Activated T-helper 1 cell treated with anti-CD3 and anti-CD28 coated beads, Interleukin-2, amount 50 U/mL, for 16 hours (primary cell): ENCODE data around the gene ZNF20.

ENCODE experiments used
- DNase-seq, 2 donors: peaks; one replicate each; pipeline ENCODE4 v3.0.0-alpha.2; 2020; ENCODE audit warnings: low read depth in 1 of 2, low spot score in 1 of 2

The ZNF20 gene

DNA sequence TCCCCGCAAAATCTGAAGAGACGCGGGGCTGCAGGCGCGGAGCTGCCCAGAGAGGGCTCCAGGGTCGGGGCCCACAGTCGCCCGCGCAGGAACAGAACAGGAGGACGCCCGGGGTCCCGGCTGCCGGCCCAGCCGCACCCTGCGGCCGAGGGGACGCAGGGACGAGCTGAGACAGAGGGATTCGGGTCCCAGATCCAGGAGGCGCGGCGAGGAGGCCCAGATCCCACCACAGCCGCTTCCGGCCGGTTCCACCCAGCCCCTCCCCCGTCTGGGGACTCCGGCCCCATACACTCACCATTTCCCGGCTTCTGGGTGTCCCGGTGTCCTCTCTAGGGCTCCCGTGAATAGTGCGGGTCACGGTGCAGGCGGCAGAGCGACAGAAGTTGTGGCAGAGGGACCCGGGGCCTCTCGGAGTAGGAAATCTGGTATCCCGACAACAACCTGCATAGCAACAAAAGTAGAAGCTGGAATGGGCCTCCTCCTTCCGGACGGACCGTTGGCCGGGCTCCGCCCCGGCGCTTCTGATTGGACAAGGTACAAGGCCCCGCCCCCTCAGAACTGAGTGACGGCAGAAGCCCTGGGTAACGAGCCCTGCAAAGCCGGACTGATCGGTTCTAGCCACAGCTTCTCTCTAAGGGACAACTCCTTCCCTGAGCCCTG lies at the start of gene ZNF20:
Gene ZNF20, minus strand, starts transcription at position 466 of the 660 bp plus-strand sequence. Its CDS starts 168 bp downstream, at position 298.
- DNase-seq = peak; percentile 70 to 76

DNA sequence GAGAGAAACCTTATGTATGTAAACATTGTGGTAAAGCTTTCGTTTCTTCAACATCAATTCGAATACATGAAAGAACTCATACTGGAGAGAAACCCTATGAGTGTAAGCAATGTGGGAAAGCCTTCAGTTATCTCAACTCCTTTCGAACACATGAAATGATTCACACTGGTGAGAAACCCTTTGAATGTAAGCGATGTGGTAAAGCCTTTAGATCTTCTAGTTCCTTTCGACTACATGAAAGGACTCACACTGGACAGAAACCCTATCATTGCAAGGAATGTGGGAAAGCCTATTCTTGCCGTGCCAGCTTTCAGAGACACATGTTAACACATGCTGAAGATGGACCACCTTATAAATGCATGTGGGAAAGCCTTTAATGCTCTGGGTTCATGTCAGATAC lies 47.5 kb upstream of the ZNF20 start:
- no peak for DNase-seq

DNA sequence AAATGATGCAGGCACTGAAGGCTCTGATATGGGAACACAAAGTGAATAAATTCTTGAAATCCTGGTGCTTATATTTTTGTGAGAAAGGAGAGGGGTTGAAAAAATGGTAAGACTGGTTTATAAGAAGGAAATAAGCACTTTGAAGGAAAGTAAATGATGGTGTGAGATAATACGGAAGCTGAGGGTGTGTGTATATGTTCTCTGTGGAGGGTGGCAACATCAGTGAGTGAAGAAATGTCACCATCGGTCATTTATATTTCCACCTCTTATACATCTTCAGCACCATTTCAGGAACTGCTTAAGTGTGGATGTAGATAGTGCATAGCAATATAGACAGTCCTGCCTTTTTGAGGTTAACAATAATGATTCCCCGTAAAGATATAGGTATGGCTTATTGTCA lies 40.2 kb upstream of the ZNF20 start:
- DNase-seq = no peak

DNA sequence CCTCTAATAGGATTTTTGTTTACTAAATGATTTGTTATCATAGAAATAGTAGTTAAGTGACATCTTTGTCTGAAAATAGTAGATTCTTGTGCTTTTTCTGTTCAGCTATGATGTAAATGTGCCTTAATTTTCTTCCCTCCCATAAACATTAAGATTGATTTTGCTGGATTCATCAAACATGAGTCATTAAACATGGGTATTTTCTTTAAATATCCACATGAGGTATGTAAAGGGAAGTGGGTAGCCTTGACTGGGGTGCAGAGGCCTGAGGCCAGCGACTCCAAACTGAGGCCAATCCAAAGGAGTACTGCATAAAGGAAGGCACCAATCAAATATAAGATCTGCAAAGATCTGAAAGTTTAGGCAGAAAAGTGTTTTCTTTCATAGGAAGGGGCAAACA lies 26.5 kb upstream of the ZNF20 start:
- DNase-seq = no peak

DNA sequence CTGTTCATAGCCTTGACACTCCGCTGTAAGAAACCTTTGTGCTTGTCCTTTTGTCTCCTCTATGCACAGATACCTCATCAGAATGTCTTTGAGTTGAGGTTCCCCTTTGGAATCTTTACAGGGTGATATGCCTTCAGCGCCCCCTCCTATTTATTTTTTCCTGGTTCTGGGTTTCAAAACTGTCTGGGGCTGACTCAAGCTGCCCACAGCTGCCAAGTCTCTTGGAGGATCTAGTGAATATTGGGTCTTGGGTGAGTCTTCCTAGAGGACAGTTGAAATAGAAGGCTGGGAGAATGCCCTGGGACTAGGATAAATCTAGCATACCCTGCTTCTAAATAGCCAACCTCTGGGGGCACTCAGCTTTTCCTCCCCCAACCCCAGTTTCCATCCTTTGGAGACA lies 23.7 kb upstream of the ZNF20 start:
- DNase-seq = no peak

DNA sequence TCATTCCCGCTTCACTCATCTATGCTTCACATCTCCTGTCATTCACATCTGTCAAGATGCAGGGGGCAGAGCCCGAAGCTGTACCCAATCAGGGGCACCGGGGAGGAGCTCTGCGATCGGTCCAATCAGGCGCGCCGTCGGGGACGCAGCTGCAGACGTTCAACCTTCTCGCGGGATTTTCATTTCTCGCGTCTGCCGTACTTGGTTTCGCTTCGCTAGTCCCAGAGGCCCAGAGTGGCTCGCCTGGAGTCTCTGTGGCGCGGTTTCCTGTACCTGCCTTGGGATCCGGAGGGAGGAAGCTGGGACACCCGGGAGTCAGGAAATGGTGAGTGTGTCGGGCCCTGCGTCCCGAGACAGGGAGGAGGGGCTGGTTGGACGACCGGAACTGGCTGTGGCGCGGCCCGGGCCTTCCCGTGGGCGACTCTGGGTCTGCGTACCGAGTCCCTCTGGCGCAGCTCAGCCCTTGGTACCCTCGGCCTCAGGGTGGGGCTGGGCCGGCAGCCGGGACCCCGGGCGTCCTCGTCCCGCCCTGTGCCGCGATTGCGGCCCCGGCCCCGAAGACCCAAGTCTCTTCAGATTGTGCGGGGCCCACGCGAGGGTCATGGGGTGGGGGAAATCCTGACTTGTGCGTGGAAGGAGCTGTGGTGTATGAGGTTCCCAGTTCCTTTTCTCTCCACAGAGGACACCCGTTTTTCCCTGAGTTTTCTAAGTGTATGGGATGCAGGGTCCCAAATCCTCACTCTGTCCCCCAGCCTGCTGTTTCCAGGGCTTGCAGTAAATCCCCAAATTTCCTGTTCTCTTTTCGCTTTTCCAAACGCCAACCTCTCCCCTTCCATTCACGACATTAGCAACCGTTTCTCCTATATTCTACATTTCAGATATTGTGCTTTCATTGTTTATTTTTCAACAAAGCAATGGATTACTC lies 23.0 kb upstream of the ZNF20 start, which contains the start of gene ZNF136:
Gene ZNF136, plus strand, starts transcription at position 215 of the 925 bp plus-strand sequence. Its CDS starts 108 bp downstream, at position 323.
- peak; percentile 79 to 81 for DNase-seq

DNA sequence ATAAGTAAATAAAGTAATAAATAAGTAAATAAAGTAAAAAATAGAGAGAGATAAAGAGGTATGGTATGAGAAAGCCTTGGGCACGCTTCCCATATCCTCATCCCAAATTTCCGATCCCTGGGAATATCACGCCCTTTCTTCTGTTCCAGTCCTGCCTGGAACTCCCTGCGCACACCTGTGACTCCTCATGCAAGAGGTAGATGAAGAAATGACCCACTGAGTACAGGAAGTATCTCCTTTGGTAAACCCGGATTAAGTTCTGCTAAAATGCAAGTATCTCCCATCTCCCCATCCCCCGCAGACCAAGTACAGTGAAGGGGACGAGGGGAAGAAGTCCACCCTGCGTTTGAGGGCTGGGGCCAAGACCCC lies 22.3 kb upstream of the ZNF20 start:
- DNase-seq = no peak

DNA sequence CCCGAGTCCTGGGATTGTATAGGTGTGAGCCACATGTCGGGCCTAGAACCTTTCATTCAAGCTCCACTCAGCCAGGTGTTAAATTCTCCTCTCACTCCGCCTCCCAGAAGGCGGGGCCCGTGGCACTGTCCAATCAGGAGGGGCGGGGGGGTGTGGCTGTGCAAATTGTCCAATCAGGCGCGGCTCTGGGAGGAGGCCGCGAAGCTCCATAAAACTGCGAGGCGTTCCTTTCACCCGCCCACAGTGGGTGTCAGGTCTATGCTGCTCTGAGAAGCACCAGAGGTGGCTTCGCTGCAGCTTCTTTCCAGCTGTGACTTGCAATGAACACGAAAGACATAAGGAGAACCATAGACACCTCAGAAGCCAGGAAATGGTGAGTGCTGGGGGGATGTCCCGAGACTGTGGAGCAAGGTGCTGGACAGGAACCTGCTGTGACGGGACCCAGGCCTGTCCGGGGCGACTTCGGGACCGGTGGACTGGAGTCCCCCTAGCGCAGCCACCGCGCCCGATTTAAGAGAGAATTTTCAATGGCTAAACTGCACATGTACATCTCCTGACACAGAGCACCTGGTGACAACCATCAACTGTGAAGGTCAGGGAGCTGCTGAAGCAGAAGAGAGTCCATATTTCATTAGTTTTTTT lies 19.7 kb upstream of the ZNF20 start:
- DNase-seq = no peak

DNA sequence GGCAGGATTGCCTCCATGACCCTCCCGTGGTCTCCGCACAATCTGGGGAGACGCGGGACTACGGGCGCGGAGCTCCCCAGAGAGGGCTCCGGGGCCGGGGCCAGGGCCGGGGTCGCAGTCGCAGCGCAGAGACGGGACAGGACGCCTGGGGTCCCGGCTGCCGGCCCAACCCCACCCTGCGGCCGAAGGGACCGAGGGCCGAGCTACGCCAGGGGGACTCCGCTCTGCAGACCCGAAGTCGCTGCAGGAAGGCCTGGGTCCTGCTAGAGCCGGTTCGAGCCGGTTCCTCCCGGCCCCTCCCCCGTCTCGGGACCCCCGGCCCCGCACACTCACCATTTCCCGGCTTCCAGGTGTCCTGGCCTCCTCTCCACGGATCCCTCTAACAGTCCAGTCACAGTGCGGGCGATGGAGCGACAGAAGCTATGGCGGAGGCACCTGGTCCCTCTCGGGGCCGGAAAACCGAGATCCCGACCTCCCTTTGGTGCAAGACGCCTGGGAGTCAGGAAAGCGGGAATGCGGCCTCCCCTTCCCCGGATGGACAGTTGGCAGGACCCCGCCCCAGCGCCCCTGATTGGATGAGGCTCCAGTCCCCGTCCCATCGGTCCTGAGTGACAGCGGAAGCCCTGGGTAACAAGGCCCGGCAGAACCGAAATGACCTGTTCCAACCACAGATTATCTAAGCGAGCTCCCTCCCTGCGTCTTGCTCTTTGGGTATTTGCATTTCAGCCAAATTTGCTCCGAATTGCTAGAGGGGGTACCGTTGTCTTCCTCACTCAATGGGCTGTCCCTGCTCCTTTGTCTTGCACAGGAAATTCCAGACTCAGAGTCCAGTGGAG lies 16.3 kb upstream of the ZNF20 start, which contains the start of gene ZNF625:
Gene ZNF625, minus strand, starts transcription at position 512 of the 836 bp plus-strand sequence. Its CDS starts 176 bp downstream, at position 336.
- DNase-seq = no peak

DNA sequence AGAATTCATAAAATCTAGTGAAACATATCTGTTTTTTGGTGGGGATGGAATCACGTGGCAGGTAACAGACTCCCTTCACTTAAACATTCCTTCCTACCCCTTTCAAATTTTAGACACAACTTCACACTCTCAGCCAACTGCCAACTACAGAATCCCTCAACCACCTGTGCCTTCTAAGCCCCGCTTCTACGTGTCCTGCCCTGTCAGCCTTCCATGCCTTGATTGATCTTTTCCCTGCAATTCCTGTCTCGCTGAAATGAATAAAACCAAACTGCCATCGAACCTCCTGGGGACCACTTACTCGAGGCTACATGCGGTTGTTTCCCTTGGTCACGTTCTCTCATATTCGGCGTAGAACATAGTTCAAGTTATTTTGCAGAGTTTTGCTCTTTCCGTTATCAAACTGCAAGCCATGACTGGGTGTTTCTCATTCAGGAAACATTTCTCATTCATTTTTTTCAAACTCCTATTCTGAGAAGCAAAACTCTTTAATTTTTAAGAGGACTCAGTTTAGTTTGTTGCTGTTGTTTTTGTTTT lies 15.2 kb upstream of the ZNF20 start:
- no peak for DNase-seq

DNA sequence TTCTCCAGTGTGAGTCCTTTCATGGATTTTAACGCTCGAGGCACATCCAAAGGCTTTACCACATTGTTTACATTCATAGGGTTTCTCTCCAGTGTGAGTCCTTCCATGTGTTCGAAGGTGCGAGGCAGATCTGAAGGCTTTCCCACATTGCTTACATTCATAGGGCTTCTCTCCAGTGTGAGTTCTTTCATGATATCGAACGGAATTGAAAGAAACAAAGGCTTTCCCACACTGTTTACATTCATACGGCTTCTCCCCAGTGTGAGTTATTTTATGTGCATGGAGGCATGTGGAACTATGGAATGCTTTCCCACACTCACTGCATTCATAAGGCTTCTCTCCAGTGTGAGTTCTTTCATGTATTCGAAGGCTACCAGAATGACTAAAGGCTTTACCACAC lies 5.2 kb upstream of the ZNF20 start:
- no peak for DNase-seq

DNA sequence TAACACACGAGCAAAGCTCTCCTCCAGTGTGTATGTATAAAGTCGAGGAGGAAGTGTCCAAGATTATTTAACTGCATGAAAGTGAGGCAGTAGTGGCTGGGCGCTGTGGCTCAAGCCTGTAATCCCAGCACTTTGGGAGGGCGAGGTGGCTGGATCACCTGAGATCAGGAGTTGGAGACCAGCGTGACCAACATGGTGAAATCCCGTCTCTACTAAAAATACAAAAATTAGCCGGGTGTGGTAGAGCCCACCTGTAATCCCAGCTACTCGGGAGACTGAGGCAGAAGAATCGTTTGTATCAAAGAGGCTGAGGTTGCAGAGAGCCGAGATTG lies 1.2 kb upstream of the ZNF20 start:
- no peak for DNase-seq

DNA sequence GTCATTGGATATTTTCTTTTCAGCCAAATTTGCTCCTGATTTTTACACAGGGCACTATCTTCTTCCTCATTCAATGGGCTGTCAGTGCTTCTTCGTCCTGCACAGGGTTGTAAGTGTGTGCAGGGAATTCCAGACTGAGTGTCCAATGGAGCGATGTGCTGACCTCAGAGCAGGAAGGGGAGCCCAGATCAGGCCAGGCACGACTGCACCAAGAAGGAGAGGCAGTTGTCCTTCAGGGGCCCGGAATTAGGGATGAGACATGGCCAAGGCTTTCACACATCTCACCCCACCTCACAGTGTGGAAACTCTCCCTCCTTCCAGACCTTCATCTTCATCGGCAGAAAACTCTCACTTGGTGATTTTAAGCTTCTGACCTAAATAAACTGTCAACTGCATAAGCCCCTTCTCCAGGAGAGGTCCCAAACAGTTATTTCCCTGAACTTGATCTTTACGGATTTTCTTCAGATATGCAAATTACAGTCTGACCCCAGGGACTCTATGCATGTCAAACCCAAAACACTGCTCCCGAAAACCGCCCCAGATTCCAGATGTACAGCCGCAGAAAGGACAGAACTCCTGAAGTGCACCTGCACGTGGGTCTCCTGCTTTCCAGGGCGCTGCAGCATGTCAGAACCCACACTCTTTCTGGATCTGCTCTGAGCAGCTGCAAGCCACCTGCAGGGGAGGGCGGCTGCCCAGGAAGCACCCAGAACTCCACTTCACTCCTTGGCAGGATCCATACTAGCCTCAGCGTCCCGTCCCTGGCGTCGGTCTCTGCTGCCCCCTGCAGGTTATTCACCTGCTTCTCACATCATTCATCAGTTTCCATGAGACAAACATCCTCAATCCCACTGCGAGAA lies 625 bp upstream of the ZNF20 start:
- DNase-seq = peak; percentile 71 to 73

DNA sequence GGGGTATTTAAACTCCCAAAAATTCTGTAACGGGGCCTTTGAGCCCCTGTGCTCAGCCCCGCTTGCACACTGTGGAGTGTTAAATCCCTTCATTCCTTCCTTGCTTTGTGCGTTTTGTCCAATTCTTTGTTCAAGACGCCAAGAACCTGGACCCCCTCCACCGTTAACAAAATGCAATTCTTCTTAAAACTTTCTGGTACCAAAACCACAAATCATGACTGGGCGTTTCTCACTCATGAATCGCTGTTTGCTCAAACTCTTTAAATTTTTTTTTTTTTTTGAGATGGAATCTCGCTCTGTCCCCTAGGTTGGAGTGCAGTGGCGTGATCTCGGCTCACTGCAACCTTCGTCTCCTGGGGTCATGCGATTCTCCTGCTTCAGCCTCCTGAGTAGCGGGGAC lies 881 bp downstream of the ZNF20 start:
- no peak for DNase-seq

DNA sequence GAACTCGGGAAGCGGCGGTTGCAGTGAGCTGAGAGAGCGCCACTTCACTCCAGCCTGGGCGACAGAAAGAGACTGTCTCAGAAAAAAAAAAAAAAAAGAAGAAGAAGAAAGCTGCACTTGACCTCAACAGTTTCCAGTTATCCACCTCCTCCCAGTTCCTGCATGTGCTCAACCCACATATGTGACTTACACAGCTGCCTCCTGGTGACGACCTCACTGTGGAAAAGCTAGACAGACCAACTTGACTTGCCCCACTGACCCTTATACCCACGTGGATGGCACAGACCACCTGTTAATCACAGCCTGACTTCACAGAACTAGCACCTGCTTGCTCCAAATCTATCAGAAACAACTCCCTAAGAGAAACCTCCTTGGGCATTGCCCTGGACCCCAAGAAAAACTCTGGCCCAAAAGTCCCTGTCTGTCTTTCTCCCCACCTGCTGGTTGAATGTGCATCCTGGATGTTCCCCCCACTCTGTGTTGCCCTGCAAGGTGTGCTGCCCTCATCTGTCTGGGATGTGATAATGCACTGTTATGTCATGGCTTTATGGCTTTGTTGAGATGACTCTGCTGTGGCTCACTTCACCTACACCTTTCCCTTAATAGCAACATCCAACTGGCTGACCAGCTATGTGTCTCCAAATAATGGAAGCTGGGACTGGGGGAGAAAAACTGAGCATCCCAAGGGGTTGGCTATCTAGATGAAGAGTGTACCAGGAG lies 2.8 kb downstream of the ZNF20 start:
- no peak for DNase-seq

DNA sequence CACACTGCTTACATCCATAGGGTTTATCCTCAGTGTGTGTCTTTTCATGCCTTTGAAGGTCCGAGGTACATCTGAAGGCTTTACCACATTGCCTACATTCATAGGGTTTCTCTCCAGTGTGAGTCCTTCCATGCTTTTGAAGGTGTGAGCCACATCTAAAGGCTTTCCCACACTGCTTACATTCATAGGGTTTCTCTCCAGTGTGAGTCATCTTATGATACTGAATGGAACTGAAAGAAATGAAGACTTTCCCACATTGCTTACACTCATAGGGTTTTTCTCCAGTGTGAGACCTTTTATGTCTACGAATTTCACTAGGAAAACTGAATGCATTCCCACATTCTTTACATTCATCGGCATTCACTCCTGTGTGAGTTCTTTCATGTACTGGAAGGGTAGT lies 7.1 kb downstream of the ZNF20 start:
- no peak for DNase-seq

DNA sequence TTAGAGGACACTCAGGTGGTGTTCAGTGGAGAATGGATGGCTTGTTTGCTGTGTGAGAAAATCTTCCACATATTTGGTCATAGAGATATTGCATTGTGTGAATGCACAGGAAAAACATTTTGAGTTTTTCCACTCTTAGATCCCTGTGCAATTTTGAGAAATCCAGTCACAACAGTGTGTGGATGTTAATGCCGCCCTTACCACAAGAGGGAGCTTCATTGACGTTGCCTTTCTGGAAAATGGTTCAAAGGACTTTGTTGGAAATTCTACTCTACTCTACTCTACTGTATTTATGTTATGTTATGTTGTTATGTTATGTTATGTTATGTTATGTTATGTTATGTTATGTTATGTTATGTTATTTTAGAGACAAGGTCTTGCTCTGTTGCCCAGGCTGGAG lies 13.4 kb downstream of the ZNF20 start:
- DNase-seq = no peak

DNA sequence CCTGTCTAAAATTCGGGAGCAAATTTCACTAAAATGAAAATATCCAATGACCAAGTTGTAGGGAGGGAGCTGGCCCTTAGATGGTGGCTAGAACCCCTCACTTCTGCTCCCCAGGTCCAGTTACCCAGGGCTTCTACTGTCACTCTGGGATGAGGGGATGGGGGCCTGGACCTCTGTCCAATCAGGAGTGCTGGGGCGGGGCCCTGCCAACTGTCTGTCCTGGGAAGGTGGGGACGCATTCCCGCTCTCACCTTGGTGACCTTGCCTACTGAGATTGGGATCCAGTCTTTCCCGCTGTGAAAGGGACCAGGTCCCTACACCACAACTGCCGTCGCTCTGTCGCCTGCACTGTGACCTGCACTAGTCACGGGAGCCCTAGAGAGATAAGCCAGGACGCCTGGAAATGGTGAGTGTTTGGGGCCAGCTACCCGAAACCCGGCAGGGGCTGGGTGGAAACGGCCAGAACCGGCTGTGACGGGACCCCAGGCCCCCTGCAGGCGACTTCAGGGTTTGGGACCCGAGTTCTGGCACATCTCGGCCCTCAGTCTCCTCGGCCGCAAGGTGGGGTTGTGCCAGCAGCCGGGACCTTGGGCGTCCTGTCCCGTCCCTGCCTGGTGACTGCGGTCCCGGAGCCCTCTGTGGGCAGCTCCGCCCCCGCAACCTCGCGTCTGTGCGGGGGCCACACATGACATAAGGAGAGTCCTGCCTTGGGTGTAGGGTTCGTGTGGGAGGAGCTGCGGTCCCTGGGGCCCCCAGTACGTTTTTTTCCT lies 22.8 kb downstream of the ZNF20 start:
- no peak for DNase-seq
